Natural killer cell (primary cell): Measurements from ENCODE around the gene SLC39A13. TPM values are rescaled to one million over a fixed set of nuclear protein-coding genes. Genes with fewer than 3 reads are reported as not detected.

Experiments
- ATAC-seq, 3 donors: fragments of 150-1000 bp in 2 of 3; fragments of 200-7000 bp in 1 of 3; cut with Tn5 transposase; 1 replicate in 1 of 3; 2 replicates in 2 of 3; pipeline ENCODE4 v1.10.0; 2021; ENCODE audit warnings: mild to moderate bottlenecking in 2 of 3, moderate library complexity in 2 of 3
- DNase-seq, 2 donors: peaks; one replicate each; pipeline versions ENCODE4 v3.0.0 to v3.0.0-alpha.2; 2013 to 2021; ENCODE audit warnings: mixed read lengths in 1 of 2
- H3K27ac ChIP-seq: one replicate; pipeline ENCODE4 v1.5.1; 2013; ENCODE audit warnings: mild to moderate bottlenecking, low read length
- H3K27me3 ChIP-seq: one replicate; pipeline ENCODE4 v1.6.1; 2013; ENCODE audit warnings: low read length; ENCODE audit not compliant: control insufficient read depth, insufficient read depth
- H3K36me3 ChIP-seq: one replicate; pipeline ENCODE4 v1.6.1; 2013; ENCODE audit warnings: low read length; ENCODE audit not compliant: control insufficient read depth, insufficient read depth
- H3K4me1 ChIP-seq: one replicate; pipeline ENCODE4 v1.6.1; 2013; ENCODE audit warnings: low read length; ENCODE audit not compliant: control insufficient read depth, insufficient read depth
- H3K4me3 ChIP-seq: one replicate; pipeline ENCODE4 v1.5.1; 2013; ENCODE audit warnings: low read length
- H3K9me3 ChIP-seq: one replicate; pipeline ENCODE4 v1.6.1; 2013; ENCODE audit warnings: low read length; ENCODE audit not compliant: control insufficient read depth, insufficient read depth
- H3K27ac Mint-ChIP-seq, 2 donors: one replicate each; pipeline ENCODE4 v1.8.0; 2022; ENCODE audit warnings: mild to moderate bottlenecking in 2 of 2, mixed read lengths in 2 of 2, moderate library complexity in 1 of 2
- H3K27me3 Mint-ChIP-seq, 2 donors: one replicate each; pipeline ENCODE4 v1.8.0; 2022; ENCODE audit warnings: low read depth in 2 of 2, mixed read lengths in 2 of 2
- H3K36me3 Mint-ChIP-seq: one replicate; pipeline ENCODE4 v1.8.0; 2022; ENCODE audit warnings: mixed read lengths
- H3K4me1 Mint-ChIP-seq, 2 donors: one replicate each; pipeline ENCODE4 v1.8.0; 2022; ENCODE audit warnings: mixed read lengths in 2 of 2
- H3K4me3 Mint-ChIP-seq: one replicate; pipeline ENCODE4 v1.8.0; 2022; ENCODE audit warnings: mild to moderate bottlenecking, moderate library complexity, mixed read lengths
- H3K9me3 Mint-ChIP-seq, 2 donors: one replicate each; pipeline ENCODE4 v1.8.0; 2022; ENCODE audit warnings: mixed read lengths in 2 of 2
- WGBS: methylation state at CpG from one replicate; pipeline ENCODE4 v1.1.7; 2013; ENCODE audit warnings: missing lambda C conversion rate; ENCODE audit not compliant: insufficient coverage; 5-methylcytosine and 5-hydroxymethylcytosine counted together
- intact Hi-C: fragments of 100-400 bp; cut with micrococcal nuclease; formaldehyde crosslinking; loops from one replicate; pipeline ENCODE4 v1.14.2; 2022
- total RNA-seq, 4 donors: library from RNA; stranded (reverse); fragments of 120-200 nt in 1 of 4; gene quantifications; one replicate each; pipeline versions ENCODE4 v1.2.3 to v1.2.4, GENCODE V29; 2013 to 2022
- TF ChIP-seq, protein P1 (sequence below): fragments of 200-600 bp; IDR thresholded peaks from one replicate; pipeline ENCODE4 v1.8.0; 2022; ENCODE audit warnings: antibody characterized with exemption

The SLC39A13 gene
- total RNA-seq, 3 donors from 2014 or later (not counting 1 experiment from before 2014, with no cell fraction given) = 29.1 to 34.7 (median 32.6) TPM

DNA sequence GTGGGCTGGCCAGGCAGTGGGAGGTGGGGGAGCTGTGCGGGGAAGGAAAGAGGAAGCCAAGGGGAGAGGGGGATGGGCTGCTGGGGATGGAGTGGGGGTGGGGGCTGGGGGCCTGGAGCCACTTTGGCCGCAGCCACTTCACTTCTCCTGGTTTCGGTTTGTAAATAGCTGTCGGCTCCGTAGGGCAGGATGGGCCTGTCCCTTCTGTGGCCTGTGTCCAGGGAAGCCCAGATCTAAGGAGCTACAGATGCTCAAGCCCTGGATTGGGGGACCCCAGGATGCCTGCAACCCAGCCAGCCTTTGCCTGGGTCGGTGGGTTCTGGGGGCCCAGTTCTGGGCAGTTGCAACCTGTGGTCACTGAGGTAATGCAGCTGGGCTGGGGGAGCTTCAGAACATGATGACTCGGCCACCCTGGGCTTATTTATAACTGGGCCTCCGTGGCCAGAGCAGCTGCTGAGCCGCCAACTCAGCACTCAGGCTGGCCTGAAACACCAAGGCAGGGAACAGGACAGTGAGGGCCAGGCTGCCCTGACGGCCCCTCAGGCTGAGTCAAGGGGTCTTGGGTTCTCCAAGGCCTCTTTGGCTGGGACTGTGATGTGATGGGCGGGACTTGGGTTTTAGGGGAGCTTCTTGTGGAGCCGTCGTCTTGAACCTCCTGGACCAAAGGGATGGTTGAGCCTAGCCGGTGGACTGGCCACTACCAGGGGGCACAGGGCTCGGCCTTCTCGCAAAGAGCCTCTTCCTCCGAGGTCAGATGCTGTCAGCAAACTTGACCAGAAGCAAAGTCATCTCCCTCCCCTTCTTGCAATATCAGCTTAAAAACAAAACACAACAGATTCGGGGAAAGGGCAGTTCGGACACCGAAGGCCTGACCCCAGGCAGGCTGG is 15.0 kb upstream of the SLC39A13 start:
- H3K4me3 ChIP-seq = no peak overlapping the region
- Mint-ChIP-seq H3K27me3 (no peaks in the 10 kb centered on the region), H3K4me3 (peak overlapping the region; percentile 49), H3K4me1 (peaks cover 44 to 78% of the 10 kb centered on the region in 2 donors), H3K36me3 (no peaks in the 10 kb centered on the region), H3K9me3 (no peaks in the 10 kb centered on the region), H3K27ac (peak overlapping the region; percentile 83 to 92)
- intact Hi-C loops = no loop called here
- H3K27ac ChIP-seq = peak overlapping the region; percentile 97
- H3K4me1 ChIP-seq = peaks cover 78% of the 10 kb centered on the region
- ATAC-seq (peak in 1 of 3 donors; percentile 34), DNase-seq (peak in 1 of 2 donors; percentile 7)
- TF ChIP-seq, protein P1, sequence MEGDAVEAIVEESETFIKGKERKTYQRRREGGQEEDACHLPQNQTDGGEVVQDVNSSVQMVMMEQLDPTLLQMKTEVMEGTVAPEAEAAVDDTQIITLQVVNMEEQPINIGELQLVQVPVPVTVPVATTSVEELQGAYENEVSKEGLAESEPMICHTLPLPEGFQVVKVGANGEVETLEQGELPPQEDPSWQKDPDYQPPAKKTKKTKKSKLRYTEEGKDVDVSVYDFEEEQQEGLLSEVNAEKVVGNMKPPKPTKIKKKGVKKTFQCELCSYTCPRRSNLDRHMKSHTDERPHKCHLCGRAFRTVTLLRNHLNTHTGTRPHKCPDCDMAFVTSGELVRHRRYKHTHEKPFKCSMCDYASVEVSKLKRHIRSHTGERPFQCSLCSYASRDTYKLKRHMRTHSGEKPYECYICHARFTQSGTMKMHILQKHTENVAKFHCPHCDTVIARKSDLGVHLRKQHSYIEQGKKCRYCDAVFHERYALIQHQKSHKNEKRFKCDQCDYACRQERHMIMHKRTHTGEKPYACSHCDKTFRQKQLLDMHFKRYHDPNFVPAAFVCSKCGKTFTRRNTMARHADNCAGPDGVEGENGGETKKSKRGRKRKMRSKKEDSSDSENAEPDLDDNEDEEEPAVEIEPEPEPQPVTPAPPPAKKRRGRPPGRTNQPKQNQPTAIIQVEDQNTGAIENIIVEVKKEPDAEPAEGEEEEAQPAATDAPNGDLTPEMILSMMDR = no peak
- no peaks in the 10 kb centered on the region for H3K9me3 ChIP-seq
- H3K36me3 ChIP-seq = no peaks in the 10 kb centered on the region
- H3K27me3 ChIP-seq = no peaks in the 10 kb centered on the region
- 60% methylated on average over 20 of the region's 20 CpGs for WGBS

DNA sequence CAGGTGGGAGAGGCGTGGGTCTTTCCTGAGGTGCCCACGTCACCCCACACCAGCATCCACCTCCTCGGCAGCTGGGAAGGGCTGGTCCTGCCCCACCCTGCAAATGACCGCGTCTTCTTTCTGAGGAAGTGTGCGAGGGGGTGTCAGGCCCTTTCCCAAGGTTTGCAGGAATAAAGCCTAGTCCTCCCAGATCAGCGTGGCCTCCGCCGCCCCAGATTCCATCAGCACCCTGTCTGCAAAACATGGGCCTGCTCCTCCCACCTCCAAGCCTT is 14.4 kb upstream of the SLC39A13 start:
- TF ChIP-seq, protein P1 = no peak
- 48% methylated on average over 9 of the region's 9 CpGs for WGBS
- no peaks in the 10 kb centered on the region for H3K27me3 Mint-ChIP-seq
- H3K9me3 Mint-ChIP-seq = no peaks in the 10 kb centered on the region
- no peaks in the 10 kb centered on the region for H3K36me3 Mint-ChIP-seq
- H3K4me1 Mint-ChIP-seq = peaks cover 38 to 72% of the 10 kb centered on the region in 2 donors
- H3K27me3 ChIP-seq = no peaks in the 10 kb centered on the region
- ATAC-seq (peak in 1 of 3 donors; percentile 29), DNase-seq (no peak)
- peak overlapping the region; percentile 65 for H3K4me3 Mint-ChIP-seq
- H3K4me1 ChIP-seq = peaks cover 74% of the 10 kb centered on the region
- intact Hi-C loops = no loop called here
- no peak overlapping the region for H3K4me3 ChIP-seq
- no peaks in the 10 kb centered on the region for H3K9me3 ChIP-seq
- H3K27ac Mint-ChIP-seq = peak overlapping the region; percentile 83 to 92
- H3K27ac ChIP-seq = peak overlapping the region; percentile 97
- H3K36me3 ChIP-seq = no peaks in the 10 kb centered on the region

DNA sequence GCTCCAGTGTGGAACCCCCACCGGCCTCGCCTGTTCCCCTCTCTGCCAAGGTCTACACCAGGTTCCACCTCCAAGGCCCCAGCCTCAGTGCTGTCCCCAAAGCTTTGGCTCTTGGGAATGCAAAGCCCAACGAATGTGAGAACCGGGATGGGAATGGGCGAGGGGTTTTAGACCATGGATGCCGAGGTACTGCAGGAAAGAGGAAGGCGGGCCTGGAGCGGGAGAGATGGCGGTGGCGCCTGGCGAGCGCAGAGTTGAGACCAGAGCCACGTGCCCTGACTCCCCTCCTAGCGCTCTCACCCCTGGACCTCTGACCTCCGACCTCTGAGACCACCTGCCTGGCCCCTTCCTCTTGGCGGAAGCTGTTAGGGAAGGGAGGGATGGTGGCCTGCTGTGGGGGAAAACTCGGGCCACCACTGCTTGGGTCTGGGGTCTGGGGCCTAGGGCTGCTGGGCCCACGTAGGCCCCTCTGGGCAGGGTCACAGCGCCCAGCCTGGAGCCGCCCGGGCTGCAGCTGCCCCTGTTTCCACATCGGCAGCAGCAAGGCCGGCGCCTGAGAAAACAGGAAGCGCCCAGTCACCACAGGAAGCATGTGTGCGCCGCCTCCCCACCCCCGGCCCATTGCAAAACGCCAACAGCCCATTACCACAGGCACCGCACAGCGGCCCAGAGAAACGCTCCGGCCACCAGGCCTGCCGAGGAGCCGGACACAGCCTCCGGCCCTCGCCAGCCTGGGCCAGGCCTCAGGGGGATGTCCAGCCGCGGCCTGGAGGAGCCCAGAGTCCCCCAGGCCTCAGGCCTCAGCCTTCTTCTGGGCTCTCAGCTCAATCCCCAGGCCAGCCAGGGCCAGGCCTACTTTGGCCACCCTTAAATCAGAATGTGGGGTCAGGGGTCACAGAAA is 13.8 kb upstream of the SLC39A13 start:
- DNase-seq (peak; percentile 61 to 76), ATAC-seq (peak; percentile 80 to 90 (median 86))
- Histone ChIP-seq H3K36me3 (no peaks in the 10 kb centered on the region), H3K27ac (peak overlapping the region; percentile 97), H3K9me3 (no peaks in the 10 kb centered on the region), H3K4me1 (peaks cover 74% of the 10 kb centered on the region), H3K27me3 (no peaks in the 10 kb centered on the region), H3K4me3 (peak overlapping the region; percentile 34)
- TF ChIP-seq, protein P1 = no peak
- Mint-ChIP-seq H3K36me3 (no peaks in the 10 kb centered on the region), H3K27me3 (no peaks in the 10 kb centered on the region), H3K27ac (peak overlapping the region; percentile 83 to 92), H3K4me3 (peak overlapping the region; percentile 65), H3K9me3 (no peaks in the 10 kb centered on the region), H3K4me1 (peaks cover 35 to 69% of the 10 kb centered on the region in 2 donors)
- intact Hi-C loops = no loop called here
- WGBS = 18% methylated on average over 39 of the region's 39 CpGs
